ENCODE data around the gene DDX10.

- TF ChIP-seq CTCF (IDR thresholded peaks at IDR 0.05) = no peak
- TF ChIP-seq POLR2A (IDR thresholded peaks at IDR 0.05) = no peak
These were observed 53.6 kb downstream of the DDX10 start for GRCh38 chr11:108718466-108718865.
